Right renal pelvis (tissue), 4 donors: Measurements from ENCODE around the gene FER1L5. TPM values are rescaled to one million over a fixed set of nuclear protein-coding genes. Genes with fewer than 3 reads are reported as not detected.

Experiments
- DNase-seq, 4 donors: peaks; one replicate each; pipeline ENCODE4 v3.0.0-alpha.2; 2013; ENCODE audit warnings: low read depth in 4 of 4, low spot score in 3 of 4, missing footprints in 1 of 4
- polyA plus RNA-seq, 4 donors: library from polyadenylated mRNA; unstranded; fragments of 120-200 nt; gene quantifications; one replicate each; pipeline ENCODE4 v1.2.1, GENCODE V29; 2013; ENCODE audit not compliant: insufficient read length in 4 of 4

Gene FER1L5
- polyA plus RNA-seq, 4 donors = 0.82 to 1.2 (median 1.1) TPM

GRCh38 chr2:96694816-96695455 is 52.4 kb downstream of the FER1L5 start:
- no peak for DNase-seq

GRCh38 chr2:96695602-96696001 is 53.0 kb downstream of the FER1L5 start:
- no peak for DNase-seq

GRCh38 chr2:96697476-96697875 is 54.9 kb downstream of the FER1L5 start:
- DNase-seq = no peak

GRCh38 chr2:96698221-96698861 is 55.8 kb downstream of the FER1L5 start:
- no peak for DNase-seq

- DNase-seq = no peak
These were observed 56.5 kb downstream of the FER1L5 start for GRCh38 chr2:96699021-96699420.

GRCh38 chr2:96699621-96700020 is 57.1 kb downstream of the FER1L5 start:
- DNase-seq = no peak

GRCh38 chr2:96700086-96700485 is 57.5 kb downstream of the FER1L5 start:
- DNase-seq = no peak

GRCh38 chr2:96701636-96702035 is 59.1 kb downstream of the FER1L5 start:
- no peak for DNase-seq

- no peak for DNase-seq
These were observed 59.7 kb downstream of the FER1L5 start for GRCh38 chr2:96702098-96702785.

- DNase-seq = no peak
These were observed 60.6 kb downstream of the FER1L5 start for GRCh38 chr2:96703021-96703751.

- no peak for DNase-seq
These were observed 68.4 kb downstream of the FER1L5 start for GRCh38 chr2:96710985-96711384.

- no peak for DNase-seq
These were observed 73.1 kb downstream of the FER1L5 start for GRCh38 chr2:96715658-96716057.

GRCh38 chr2:96716388-96716787 is 73.8 kb downstream of the FER1L5 start:
- DNase-seq = no peak

GRCh38 chr2:96726131-96726530 is 83.6 kb downstream of the FER1L5 start:
- DNase-seq = no peak

GRCh38 chr2:96727431-96727830 is 84.9 kb downstream of the FER1L5 start:
- DNase-seq = no peak

- DNase-seq = no peak
These were observed 87.2 kb downstream of the FER1L5 start for GRCh38 chr2:96729748-96730147.

GRCh38 chr2:96730212-96730611 is 87.6 kb downstream of the FER1L5 start:
- DNase-seq = no peak

- no peak for DNase-seq
These were observed 91.4 kb downstream of the FER1L5 start for GRCh38 chr2:96733931-96734330.

- no peak for DNase-seq
These were observed 92.5 kb downstream of the FER1L5 start for GRCh38 chr2:96734880-96735583.

- DNase-seq = no peak
These were observed 94.7 kb downstream of the FER1L5 start for GRCh38 chr2:96737251-96737650.

- no peak for DNase-seq
These were observed 95.3 kb downstream of the FER1L5 start for GRCh38 chr2:96737831-96738230.
